ENCODE data around the gene RPL12.

Gene RPL12

DNA sequence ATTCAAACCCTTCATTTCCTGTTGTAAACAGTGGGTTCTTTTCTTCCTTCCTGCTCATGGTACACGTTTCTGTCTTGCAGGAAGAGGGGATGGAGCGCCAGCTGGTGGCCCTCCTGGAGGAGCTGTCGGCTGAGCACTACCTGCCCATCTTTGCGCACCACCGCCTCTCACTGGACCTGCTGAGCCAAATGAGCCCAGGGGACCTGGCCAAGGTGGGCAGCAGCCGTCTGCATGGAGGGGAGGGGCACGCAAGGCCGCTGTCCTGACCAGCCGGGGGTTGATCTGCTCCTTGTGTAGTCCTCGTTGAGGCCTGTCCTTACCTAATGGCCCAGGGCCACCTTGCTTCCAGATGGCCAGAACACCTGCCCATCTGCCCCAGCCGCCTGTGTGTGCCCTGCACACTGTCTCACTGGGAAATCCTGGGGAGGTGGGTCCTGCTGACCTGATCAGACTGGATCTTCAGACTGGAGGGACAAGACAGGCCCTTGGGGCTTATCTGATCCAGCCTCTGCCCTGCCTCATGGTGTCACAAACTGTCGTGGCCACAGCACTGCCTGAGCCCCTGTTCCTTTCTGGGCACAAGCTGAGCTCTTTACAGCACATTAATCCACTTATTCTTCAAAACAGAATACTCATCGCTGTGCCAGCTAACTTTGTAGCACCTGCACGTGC lies 44.8 kb upstream of the RPL12 start:
- DNase-seq (ENCODE audit: insufficient read length, low spot score) (no peak), FAIRE-seq (no peak)
- TF ChIP-seq, protein P1, sequence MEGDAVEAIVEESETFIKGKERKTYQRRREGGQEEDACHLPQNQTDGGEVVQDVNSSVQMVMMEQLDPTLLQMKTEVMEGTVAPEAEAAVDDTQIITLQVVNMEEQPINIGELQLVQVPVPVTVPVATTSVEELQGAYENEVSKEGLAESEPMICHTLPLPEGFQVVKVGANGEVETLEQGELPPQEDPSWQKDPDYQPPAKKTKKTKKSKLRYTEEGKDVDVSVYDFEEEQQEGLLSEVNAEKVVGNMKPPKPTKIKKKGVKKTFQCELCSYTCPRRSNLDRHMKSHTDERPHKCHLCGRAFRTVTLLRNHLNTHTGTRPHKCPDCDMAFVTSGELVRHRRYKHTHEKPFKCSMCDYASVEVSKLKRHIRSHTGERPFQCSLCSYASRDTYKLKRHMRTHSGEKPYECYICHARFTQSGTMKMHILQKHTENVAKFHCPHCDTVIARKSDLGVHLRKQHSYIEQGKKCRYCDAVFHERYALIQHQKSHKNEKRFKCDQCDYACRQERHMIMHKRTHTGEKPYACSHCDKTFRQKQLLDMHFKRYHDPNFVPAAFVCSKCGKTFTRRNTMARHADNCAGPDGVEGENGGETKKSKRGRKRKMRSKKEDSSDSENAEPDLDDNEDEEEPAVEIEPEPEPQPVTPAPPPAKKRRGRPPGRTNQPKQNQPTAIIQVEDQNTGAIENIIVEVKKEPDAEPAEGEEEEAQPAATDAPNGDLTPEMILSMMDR (IDR thresholded peaks at IDR 0.05; ENCODE audit: insufficient read depth, missing control alignments): no peak

DNA sequence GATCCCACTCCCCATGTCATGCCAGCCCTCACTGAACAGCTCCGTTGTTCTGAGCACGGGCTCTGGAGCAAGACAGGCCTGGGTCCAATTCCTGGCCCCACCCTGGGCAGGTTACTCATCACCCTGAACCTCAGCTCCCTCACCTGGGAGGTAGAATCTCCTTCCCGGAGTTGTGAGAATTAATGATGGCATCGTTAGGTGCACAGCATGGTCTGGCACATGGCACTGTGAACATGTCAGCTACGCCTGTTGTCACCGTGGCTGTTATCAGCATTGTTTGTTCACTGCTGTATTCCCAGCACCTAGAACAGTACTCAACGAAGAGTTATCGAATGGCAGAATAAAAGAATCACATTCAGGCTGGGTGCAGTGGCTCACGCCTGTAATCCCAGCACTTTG lies 43.1 kb upstream of the RPL12 start:
- FAIRE-seq (no peak), DNase-seq (ENCODE audit: insufficient read length, low spot score) (no peak)
- TF ChIP-seq, protein P1 (IDR thresholded peaks at IDR 0.05; ENCODE audit: insufficient read depth, missing control alignments): no peak

- TF ChIP-seq, protein P1 (IDR thresholded peaks at IDR 0.05; ENCODE audit: insufficient read depth, missing control alignments): no peak
- no peak for FAIRE-seq
Measured at GRCh38 chr9:127493592-127494303, 42.5 kb upstream of the RPL12 start.

GRCh38 chr9:127492616-127493015 lies 41.4 kb upstream of the RPL12 start:
- FAIRE-seq: no peak
- no peak for DNase-seq (ENCODE audit: insufficient read length, low spot score)
- TF ChIP-seq, protein P1 (IDR thresholded peaks at IDR 0.05; ENCODE audit: insufficient read depth, missing control alignments): no peak

More at GRCh38 chr9:127493592-127494303, 42.5 kb upstream of the RPL12 start:
- DNase-seq (ENCODE audit: insufficient read length, low spot score): no peak

GRCh38 chr9:127491516-127491915 lies 40.3 kb upstream of the RPL12 start:
- DNase-seq (ENCODE audit: insufficient read length, low spot score) (no peak), FAIRE-seq (no peak)
- TF ChIP-seq, protein P1 (IDR thresholded peaks at IDR 0.05; ENCODE audit: insufficient read depth, missing control alignments): no peak

GRCh38 chr9:127490535-127491230 lies 39.5 kb upstream of the RPL12 start:
- DNase-seq (ENCODE audit: insufficient read length, low spot score): no peak
- TF ChIP-seq, protein P1 (IDR thresholded peaks at IDR 0.05; ENCODE audit: insufficient read depth, missing control alignments): no peak
- no peak for FAIRE-seq

Data from D721Med (cell line).